Immature natural killer cell (primary cell): ENCODE results near the gene BICD1. TPM values are rescaled to one million over a fixed set of nuclear protein-coding genes. Genes with fewer than 3 reads are reported as not detected.

ENCODE experiments used
- DNase-seq, 3 donors: peaks; one replicate each; pipeline ENCODE4 v3.0.0; 2022; ENCODE audit warnings: mixed read lengths in 1 of 3
- H3K27ac Mint-ChIP-seq, 6 donors: one replicate each; pipeline ENCODE4 v1.8.0; 2020; ENCODE audit warnings: mixed read lengths in 6 of 6, mild to moderate bottlenecking in 5 of 6, inconsistent platforms in 4 of 6, moderate library complexity in 3 of 6
- H3K27me3 Mint-ChIP-seq, 3 donors: one replicate each; pipeline ENCODE4 v1.8.0; 2020 to 2021; ENCODE audit warnings: low read depth in 3 of 3, mild to moderate bottlenecking in 3 of 3, mixed read lengths in 3 of 3, moderate library complexity in 3 of 3, inconsistent platforms in 1 of 3
- H3K36me3 Mint-ChIP-seq, 3 donors: one replicate each; pipeline ENCODE4 v1.8.0; 2020; ENCODE audit warnings: mixed read lengths in 3 of 3, inconsistent platforms in 2 of 3, mild to moderate bottlenecking in 2 of 3
- H3K4me1 Mint-ChIP-seq, 2 donors: one replicate each; pipeline ENCODE4 v1.8.0; 2020; ENCODE audit warnings: inconsistent platforms in 2 of 2, mild to moderate bottlenecking in 2 of 2, mixed read lengths in 2 of 2, moderate library complexity in 1 of 2
- H3K4me3 Mint-ChIP-seq, 5 donors: one replicate each; pipeline ENCODE4 v1.8.0; 2020; ENCODE audit warnings: mild to moderate bottlenecking in 5 of 5, mixed read lengths in 5 of 5, inconsistent platforms in 3 of 5, moderate library complexity in 3 of 5
- H3K9me3 Mint-ChIP-seq, 6 donors: one replicate each; pipeline ENCODE4 v1.8.0; 2020; ENCODE audit warnings: mild to moderate bottlenecking in 6 of 6, mixed read lengths in 6 of 6, inconsistent platforms in 4 of 6, moderate library complexity in 3 of 6
- polyA plus RNA-seq, 3 donors: library from polyadenylated mRNA; unstranded; fragments of 300-500 nt; fragmentation: Illumina TruSeq; gene quantifications; one replicate each; pipeline ENCODE4 v1.2.3, GENCODE V29; 2021

Gene BICD1
- polyA plus RNA-seq, 3 donors from 2014 or later: 1.0 to 9.1 (median 4.0) TPM

- Mint-ChIP-seq H3K4me1 (no peaks in the 10 kb centered on the region), H3K9me3 (no peaks in the 10 kb centered on the region), H3K27me3 (no peaks in the 10 kb centered on the region), H3K36me3 (peaks cover 0 to 11% (median 0%) of the 10 kb centered on the region in 3 donors), H3K27ac (no peak overlapping the region), H3K4me3 (no peak overlapping the region)
- DNase-seq: peak in 1 of 3 donors; percentile 23
Measured at GRCh38 chr12:32305163-32305562, 198.5 kb downstream of the BICD1 start.

DNA sequence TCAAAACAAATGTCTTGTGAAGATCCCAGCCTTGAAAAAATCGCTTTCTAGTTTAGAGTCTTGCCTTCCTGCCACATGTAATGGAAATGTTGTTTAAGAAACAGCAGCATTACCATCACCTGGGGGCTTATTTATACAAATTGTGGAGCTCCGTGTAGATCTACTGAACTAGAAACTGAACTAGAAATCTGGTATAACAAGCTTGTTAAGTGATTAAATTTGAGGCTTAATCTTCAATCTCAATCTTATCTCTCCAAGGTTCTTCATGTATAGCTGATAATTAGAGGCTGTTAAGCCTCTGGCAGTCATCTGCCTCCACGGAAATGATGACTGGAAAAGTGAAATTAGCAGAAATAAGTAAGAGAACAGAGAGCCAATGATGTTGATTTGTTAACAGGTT, 200.7 kb downstream of the BICD1 start:
- peaks cover 0 to 2% of the 10 kb centered on the region in 2 donors for H3K4me1 Mint-ChIP-seq
- no peak for DNase-seq
- no peak overlapping the region for H3K27ac Mint-ChIP-seq
- H3K27me3 Mint-ChIP-seq: no peaks in the 10 kb centered on the region
- no peaks in the 10 kb centered on the region for H3K9me3 Mint-ChIP-seq
- H3K4me3 Mint-ChIP-seq: no peak overlapping the region
- peaks cover 0 to 11% (median 0%) of the 10 kb centered on the region in 3 donors for H3K36me3 Mint-ChIP-seq

DNA sequence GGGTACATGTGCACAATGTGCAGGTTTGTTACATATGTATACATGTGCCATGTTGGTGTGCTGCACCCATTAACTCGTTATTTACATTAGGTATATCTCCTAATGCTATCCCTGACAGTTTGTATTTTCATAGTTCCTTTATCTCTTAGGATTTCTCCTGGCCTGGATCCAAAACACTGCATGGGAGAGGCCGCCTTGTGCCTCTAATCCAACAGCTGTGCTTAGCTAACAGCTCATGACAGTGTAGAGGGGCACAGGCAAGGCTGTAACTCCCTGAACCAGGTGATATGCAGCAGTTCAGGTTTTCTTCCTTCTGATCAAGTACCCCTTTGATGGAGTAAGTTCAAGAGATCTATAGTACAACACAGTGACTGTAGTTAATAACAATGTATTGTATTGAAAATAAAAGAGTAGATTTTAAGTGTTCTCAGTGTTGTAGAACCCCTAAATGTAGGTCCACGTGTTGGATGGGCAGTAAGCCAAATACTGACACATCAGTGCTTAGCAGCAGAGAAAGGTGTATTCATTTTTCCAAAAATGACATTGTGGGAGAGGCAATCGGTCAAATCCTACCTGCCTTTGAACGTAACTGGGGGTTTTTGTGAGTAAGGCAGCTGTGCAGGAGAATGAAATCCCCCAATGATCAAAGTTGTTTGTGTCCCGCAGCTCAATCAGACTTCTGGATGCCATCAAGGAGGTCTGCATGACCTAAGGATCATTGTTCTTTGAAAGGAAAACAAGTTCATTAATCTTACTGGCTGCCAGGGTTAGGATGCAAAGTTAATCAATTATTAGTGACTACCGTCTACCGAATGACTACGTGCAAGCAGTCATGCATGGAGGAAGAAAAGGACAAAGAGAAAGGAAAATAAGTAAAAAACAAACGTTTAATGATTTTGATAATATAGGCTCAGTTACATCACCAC, 203.4 kb downstream of the BICD1 start:
- Mint-ChIP-seq H3K9me3 (no peaks in the 10 kb centered on the region), H3K4me1 (peaks cover 0 to 2% of the 10 kb centered on the region in 2 donors), H3K36me3 (peaks cover 0 to 11% (median 0%) of the 10 kb centered on the region in 3 donors), H3K27me3 (peaks cover 0 to 2% (median 0%) of the 10 kb centered on the region in 3 donors), H3K27ac (no peak overlapping the region), H3K4me3 (no peak overlapping the region)
- no peak for DNase-seq

DNA sequence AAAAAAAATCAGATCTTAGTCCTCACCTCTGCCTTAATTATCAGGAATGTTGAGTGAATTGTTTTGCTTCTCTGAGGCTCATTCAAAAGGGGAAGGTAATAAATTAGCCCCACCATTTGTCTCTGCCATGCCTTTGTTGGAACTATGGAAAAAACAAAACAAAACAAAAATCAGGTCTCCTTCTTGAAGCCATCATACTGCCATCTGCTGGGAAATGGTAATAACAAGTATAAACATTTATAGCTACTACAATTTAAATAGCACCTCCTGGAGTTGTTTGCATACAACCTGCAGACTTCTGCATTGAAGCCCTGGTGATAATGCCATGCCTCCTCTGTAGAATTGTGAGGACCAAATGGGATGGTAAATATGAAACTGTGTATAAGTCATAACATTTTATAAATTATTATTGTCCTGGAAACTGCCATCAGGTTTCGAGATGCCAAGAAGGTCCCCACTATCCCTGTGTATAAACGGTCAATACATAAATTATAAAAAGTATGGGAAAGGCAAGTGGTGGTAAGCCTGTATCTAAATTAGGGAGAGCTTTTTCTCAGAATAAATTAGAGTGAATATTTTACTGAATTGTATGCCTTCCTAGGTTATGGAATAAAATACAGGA, 205.5 kb downstream of the BICD1 start:
- peaks cover 0 to 2% (median 0%) of the 10 kb centered on the region in 3 donors for H3K27me3 Mint-ChIP-seq
- no peak overlapping the region for H3K4me3 Mint-ChIP-seq
- no peak overlapping the region for H3K27ac Mint-ChIP-seq
- peaks cover 0 to 2% of the 10 kb centered on the region in 2 donors for H3K4me1 Mint-ChIP-seq
- H3K36me3 Mint-ChIP-seq: peaks cover 0 to 8% (median 0%) of the 10 kb centered on the region in 3 donors
- H3K9me3 Mint-ChIP-seq: no peaks in the 10 kb centered on the region
- DNase-seq: peak; percentile 26 to 44 (median 32)

GRCh38 chr12:32322354-32322753, 215.7 kb downstream of the BICD1 start:
- no peak overlapping the region for H3K4me3 Mint-ChIP-seq

DNA sequence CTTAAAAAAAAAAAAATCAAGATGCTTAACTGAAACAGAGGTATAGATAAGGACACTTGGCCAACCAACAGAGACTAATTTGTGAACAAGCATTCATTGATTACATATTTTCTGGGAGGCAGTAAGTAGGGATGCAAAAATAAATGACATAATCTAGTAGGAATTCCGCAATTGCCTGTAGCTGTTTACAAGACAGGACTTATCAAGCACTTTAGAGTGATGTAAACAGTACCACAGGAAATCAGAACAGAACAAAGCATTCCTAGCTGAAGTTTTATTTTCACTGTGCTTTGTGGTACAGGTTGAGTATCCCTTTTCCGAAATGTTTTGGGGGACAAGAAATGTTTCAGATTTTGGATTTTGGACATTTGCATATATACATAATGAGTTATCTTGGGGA, 224.5 kb downstream of the BICD1 start:
- Mint-ChIP-seq H3K36me3 (peaks cover 0 to 14% (median 13%) of the 10 kb centered on the region in 3 donors), H3K27me3 (no peaks in the 10 kb centered on the region), H3K27ac (no peak overlapping the region), H3K4me1 (no peaks in the 10 kb centered on the region), H3K4me3 (no peak overlapping the region), H3K9me3 (no peaks in the 10 kb centered on the region)
- no peak for DNase-seq

More at GRCh38 chr12:32322354-32322753, 215.7 kb downstream of the BICD1 start:
- peaks cover 0 to 2% (median 0%) of the 10 kb centered on the region in 3 donors for H3K27me3 Mint-ChIP-seq
- H3K36me3 Mint-ChIP-seq: peaks cover 0 to 2% (median 0%) of the 10 kb centered on the region in 3 donors
- H3K27ac Mint-ChIP-seq: no peak overlapping the region
- DNase-seq: no peak
- H3K9me3 Mint-ChIP-seq: no peaks in the 10 kb centered on the region
- H3K4me1 Mint-ChIP-seq: no peaks in the 10 kb centered on the region

DNA sequence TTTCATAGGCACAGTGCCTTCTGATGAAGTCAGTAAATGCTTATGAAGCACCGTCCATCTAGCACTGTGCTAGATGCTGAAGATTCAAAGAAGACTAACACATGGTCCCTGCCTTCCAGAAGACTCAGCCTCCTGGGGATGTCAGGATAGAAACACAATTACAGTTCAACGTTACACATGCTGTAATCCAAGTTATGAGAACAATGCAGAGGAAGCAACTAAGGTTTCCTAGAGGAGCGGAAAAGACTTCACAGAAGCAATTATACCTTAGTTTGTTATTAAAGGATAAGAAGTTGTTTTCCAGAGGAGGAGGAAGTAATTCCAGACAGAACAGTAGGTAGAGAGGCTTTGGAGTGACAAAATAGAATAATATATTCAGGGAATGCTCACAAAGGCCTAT, 225.8 kb downstream of the BICD1 start:
- H3K4me3 Mint-ChIP-seq: no peak overlapping the region
- peaks cover 1 to 14% (median 14%) of the 10 kb centered on the region in 3 donors for H3K36me3 Mint-ChIP-seq
- no peaks in the 10 kb centered on the region for H3K4me1 Mint-ChIP-seq
- no peaks in the 10 kb centered on the region for H3K27me3 Mint-ChIP-seq
- DNase-seq: no peak
- no peaks in the 10 kb centered on the region for H3K9me3 Mint-ChIP-seq
- H3K27ac Mint-ChIP-seq: no peak overlapping the region

DNA sequence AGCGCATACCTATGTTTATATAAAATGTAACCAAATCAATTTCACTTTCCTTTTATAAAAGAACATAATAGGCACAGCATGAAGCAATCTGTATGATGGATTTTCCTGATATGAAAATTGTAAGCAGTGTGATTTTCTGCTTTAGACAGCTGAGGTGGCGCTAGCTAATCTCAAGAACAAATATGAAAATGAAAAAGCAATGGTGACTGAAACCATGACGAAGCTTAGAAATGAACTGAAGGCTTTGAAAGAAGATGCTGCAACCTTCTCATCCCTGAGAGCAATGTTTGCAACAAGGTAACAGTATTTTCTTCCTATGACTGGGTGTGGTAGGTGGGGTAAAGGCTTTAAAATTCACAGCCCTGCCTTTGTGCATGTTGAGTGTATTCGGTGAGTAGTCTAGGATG, 227.7 kb downstream of the BICD1 start:
- Mint-ChIP-seq H3K4me3 (no peak overlapping the region), H3K36me3 (peaks cover 15 to 20% (median 15%) of the 10 kb centered on the region in 3 donors)
- DNase-seq: no peak

DNA sequence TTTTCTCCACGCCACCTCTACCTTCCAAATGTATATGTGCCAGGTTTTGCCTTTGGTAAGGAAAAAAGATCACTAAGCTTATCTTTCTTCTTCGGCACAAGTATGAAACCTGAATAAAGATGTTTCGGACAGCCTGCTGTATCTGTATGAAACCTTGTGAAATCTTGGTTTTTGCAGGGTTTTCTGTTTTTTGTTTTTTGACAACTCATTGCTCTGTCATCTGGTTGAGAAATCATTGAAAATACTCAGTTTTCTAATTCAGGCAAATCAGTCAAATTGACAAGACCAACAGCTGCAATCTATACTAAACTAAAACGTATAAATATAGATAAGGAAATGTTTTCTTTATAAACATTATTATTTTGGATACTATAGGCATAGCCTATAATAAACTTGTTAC, 229.6 kb downstream of the BICD1 start:
- H3K27me3 Mint-ChIP-seq: no peaks in the 10 kb centered on the region
- H3K36me3 Mint-ChIP-seq: peaks cover 17 to 22% (median 18%) of the 10 kb centered on the region in 3 donors
- no peak for DNase-seq
- H3K4me3 Mint-ChIP-seq: no peak overlapping the region
- no peak overlapping the region for H3K27ac Mint-ChIP-seq
- no peaks in the 10 kb centered on the region for H3K9me3 Mint-ChIP-seq
- H3K4me1 Mint-ChIP-seq: no peaks in the 10 kb centered on the region

More for the DNA sequence above, 227.7 kb downstream of the BICD1 start:
- H3K4me1 Mint-ChIP-seq: no peaks in the 10 kb centered on the region
- no peaks in the 10 kb centered on the region for H3K27me3 Mint-ChIP-seq
- H3K27ac Mint-ChIP-seq: no peak overlapping the region
- H3K9me3 Mint-ChIP-seq: no peaks in the 10 kb centered on the region

DNA sequence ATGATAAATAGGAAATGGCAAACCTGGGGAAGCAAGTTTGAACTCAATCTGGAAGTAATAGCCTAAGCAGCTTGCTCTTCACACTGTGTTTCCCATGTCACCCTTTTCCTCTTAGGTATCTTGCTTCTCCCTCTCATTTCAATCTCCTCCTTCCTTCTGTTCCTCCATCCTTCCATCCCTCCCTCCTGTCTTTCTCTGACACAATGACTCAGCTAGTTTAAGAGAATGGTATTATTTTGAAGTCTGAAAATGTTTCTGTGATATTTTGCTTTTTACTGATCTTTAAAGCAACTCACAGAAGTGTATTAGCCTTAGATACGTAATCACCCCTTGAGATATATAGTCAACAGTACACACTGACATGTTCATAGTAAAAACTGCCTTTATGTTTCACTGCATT, 236.8 kb downstream of the BICD1 start:
- DNase-seq: no peak
- Mint-ChIP-seq H3K36me3 (peaks cover 8 to 14% (median 14%) of the 10 kb centered on the region in 3 donors), H3K9me3 (no peaks in the 10 kb centered on the region), H3K27me3 (no peaks in the 10 kb centered on the region), H3K27ac (no peak overlapping the region), H3K4me1 (no peaks in the 10 kb centered on the region), H3K4me3 (no peak overlapping the region)

DNA sequence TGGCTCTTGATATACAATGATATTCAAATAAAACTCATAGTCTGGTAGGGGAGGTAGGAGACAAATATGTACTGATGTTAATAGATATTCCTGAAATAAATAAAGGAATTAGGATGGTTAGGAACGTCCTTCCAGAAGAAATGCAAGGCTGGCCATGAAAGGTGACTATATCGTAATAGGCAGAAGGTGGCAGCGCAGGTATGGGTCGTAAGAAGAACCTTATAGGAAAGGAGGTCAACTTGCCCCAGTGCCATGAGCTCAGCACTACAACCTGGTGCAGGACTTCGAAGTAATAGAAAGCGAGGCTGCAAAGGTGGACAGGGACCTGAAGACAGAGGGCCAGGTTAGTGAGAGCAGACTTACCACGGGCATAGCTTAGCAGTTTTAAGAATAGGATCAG, 237.4 kb downstream of the BICD1 start:
- H3K27ac Mint-ChIP-seq: no peak overlapping the region

DNA sequence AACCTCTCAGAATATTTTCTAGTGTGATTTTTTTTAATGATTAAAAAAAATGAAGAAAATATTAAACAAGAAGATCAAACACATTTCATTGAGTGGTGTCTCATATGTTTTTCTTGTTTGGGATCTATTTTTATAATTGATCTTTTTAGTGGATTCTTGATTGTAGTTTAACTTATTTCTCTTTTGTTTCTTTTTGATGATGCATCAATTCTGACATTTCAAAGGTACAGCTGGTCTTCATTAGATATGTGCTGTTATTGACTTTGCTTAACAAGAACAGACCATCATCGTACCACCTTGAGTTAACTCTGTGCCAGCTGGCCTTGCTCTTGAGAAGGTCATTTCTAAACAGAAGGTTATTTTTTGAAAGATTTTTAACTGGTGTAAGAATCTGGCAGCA, 246.9 kb downstream of the BICD1 start:
- H3K4me1 Mint-ChIP-seq: no peaks in the 10 kb centered on the region
- peaks cover 0 to 4% (median 3%) of the 10 kb centered on the region in 3 donors for H3K36me3 Mint-ChIP-seq
- H3K27ac Mint-ChIP-seq: no peak overlapping the region
- H3K4me3 Mint-ChIP-seq: no peak overlapping the region
- DNase-seq: no peak
- H3K9me3 Mint-ChIP-seq: no peaks in the 10 kb centered on the region
- no peaks in the 10 kb centered on the region for H3K27me3 Mint-ChIP-seq

More for the DNA sequence above, 237.4 kb downstream of the BICD1 start:
- no peak for DNase-seq
- Mint-ChIP-seq H3K36me3 (peaks cover 4 to 10% (median 9%) of the 10 kb centered on the region in 3 donors), H3K27me3 (no peaks in the 10 kb centered on the region), H3K4me3 (no peak overlapping the region), H3K4me1 (no peaks in the 10 kb centered on the region), H3K9me3 (no peaks in the 10 kb centered on the region)

DNA sequence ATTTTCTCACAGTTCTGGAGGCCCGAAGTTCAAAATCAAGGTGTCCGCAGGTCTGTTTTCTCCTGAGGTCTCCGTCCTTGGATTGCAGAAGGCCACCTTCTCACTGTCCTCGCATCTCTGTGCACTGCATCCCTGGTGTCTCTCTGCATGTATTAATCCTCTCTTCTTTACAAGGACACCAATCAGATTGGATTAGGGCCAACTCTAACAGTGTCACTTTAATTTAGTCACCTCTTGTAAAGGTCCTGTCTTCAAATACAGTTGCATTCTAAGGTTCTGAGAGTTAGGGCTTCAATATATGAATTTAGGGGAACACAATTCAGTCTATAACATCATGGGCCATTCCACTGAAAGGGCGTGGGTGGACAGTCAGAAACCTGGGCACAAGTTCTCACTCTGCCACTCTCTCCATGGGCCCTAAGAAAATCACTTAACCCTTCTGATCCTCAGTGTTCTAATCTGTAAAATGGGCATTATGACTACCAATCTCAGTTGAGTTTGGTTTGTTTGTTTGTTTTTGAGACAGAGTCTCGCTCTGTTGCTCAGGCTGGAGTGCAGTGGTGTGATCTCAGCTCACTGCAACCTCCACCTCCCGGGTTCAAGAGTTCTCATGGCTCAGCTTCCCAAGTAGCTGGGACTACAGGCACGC, 251.1 kb downstream of the BICD1 start:
- Mint-ChIP-seq H3K27me3 (no peaks in the 10 kb centered on the region), H3K4me1 (no peaks in the 10 kb centered on the region), H3K4me3 (no peak overlapping the region), H3K27ac (no peak overlapping the region), H3K36me3 (no peaks in the 10 kb centered on the region), H3K9me3 (no peaks in the 10 kb centered on the region)
- no peak for DNase-seq

DNA sequence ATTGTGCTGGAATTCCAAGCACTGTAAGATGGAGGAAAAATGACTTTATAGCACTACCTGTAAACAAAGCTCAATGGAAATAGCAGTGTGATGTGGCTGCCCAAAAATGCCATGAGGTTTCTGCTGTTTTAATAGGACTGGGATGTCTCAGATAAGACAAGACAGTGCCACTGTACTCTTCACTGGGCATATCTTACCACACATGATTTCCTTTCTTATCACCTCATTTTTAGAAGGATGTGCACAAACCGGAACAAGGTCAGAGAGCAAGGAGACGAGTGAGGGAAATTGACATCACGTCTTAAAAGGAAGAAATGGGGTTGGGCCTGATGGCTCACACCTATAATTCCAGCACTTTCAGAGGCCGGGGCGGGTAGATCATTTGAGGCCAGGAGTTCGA, 254.3 kb downstream of the BICD1 start:
- Mint-ChIP-seq H3K36me3 (no peaks in the 10 kb centered on the region), H3K4me3 (no peak overlapping the region), H3K27me3 (peaks cover 0 to 1% (median 0%) of the 10 kb centered on the region in 3 donors), H3K27ac (no peak overlapping the region), H3K9me3 (no peaks in the 10 kb centered on the region), H3K4me1 (no peaks in the 10 kb centered on the region)
- no peak for DNase-seq
